VCaP (cell line): Measurements from ENCODE around the gene SCYL2.
A peak's percentile ranks its signal among the peaks of the same experiment; 100 is the strongest.
"Not testable (repeated sequence)": the region's sequence is repeated elsewhere in the genome, so short reads cannot be mapped to it uniquely, and the experiment has no call there.

Experiments
- H3K27ac ChIP-seq: fragments of 450-650 bp; 2 replicates; pipeline ENCODE4 v1.5.1; 2017
- TF ChIP-seq, protein P1 (sequence below): fragments of 450-650 bp; conservative IDR thresholded peaks from 2 replicates; pipeline ENCODE4 v1.5.1; 2017; ENCODE audit warnings: mild to moderate bottlenecking, moderate library complexity

SCYL2 gene

DNA sequence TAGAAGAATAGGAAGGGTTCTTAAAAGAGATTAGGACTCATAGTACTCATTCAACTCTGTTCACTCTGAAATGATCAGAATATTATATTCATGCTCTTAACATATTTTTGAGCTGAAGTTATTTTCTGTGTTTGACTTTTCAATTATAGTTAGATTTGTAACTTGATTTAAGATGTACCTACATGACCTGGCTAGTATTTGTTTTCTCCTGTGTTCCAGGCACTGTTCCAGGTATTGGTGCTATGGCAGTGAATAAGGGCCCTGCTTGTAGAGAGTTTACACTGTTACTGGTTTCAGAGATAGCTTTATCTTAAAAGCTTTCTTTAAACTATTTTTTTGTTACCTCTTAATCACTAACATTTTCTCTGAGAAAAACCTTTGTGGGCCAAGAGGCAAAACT lies 70.8 kb downstream of the SCYL2 start:
- peak overlapping the region; percentile 65 for H3K27ac ChIP-seq
- TF ChIP-seq, protein P1, sequence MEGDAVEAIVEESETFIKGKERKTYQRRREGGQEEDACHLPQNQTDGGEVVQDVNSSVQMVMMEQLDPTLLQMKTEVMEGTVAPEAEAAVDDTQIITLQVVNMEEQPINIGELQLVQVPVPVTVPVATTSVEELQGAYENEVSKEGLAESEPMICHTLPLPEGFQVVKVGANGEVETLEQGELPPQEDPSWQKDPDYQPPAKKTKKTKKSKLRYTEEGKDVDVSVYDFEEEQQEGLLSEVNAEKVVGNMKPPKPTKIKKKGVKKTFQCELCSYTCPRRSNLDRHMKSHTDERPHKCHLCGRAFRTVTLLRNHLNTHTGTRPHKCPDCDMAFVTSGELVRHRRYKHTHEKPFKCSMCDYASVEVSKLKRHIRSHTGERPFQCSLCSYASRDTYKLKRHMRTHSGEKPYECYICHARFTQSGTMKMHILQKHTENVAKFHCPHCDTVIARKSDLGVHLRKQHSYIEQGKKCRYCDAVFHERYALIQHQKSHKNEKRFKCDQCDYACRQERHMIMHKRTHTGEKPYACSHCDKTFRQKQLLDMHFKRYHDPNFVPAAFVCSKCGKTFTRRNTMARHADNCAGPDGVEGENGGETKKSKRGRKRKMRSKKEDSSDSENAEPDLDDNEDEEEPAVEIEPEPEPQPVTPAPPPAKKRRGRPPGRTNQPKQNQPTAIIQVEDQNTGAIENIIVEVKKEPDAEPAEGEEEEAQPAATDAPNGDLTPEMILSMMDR, result no peak

DNA sequence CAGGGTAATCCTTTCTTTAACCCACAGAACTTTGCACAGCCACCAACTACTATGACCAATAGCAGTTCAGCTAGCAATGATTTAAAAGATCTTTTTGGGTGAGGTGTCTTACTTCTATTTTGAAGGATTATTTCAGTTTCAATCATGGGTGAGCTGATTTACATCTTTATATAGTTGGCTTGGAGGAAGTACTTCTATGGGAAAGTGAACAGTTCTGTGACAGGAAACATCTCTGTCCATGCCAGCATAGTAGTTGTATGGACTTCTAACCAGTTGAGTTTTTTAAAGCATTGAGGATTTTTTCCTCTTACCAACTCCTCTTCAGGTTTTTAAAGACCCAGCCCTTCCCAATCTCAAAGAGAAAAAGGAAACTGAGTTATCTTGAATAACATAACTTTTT lies 72.1 kb downstream of the SCYL2 start:
- TF ChIP-seq, protein P1, result no peak
- H3K27ac ChIP-seq, result peak overlapping the region; percentile 65

DNA sequence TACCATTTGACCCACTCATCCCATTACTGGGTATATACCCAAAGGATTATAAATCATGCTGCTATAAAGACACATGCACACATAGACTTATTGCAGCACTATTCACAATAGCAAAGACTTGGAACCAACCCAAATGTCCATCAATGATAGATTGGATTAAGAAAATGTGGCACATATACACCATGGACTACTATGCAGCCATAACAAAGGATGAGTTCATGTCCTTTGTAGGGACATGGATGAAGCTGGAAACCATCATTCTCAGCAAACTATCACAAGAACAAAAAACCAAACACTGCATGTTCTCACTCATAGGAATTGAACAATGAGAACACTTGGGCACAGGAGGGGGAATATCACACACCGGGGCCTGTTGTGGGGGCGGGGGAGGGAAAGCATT lies 75.9 kb downstream of the SCYL2 start:
- not testable (repeated sequence) for H3K27ac ChIP-seq

DNA sequence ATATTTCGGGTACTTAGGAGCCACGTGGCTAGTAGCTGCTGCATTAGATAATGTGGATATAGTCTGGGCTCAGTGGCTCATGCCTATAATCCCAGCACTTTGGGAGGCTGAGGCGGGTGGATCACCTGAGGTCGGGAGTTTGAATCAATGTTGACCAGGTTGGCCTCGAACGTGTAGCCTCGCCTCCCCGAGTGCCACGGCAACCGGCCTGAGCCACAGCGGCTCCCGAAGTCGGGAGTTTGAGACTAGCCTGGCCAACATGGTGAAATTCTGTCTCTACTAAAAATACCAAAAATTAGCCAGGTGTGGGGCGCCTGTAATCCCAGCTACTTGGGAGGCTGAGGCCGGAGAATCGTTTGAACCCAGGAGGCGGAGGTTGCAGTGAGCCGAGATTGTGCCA lies 77.4 kb downstream of the SCYL2 start:
- H3K27ac ChIP-seq, result peak overlapping the region; percentile 20

DNA sequence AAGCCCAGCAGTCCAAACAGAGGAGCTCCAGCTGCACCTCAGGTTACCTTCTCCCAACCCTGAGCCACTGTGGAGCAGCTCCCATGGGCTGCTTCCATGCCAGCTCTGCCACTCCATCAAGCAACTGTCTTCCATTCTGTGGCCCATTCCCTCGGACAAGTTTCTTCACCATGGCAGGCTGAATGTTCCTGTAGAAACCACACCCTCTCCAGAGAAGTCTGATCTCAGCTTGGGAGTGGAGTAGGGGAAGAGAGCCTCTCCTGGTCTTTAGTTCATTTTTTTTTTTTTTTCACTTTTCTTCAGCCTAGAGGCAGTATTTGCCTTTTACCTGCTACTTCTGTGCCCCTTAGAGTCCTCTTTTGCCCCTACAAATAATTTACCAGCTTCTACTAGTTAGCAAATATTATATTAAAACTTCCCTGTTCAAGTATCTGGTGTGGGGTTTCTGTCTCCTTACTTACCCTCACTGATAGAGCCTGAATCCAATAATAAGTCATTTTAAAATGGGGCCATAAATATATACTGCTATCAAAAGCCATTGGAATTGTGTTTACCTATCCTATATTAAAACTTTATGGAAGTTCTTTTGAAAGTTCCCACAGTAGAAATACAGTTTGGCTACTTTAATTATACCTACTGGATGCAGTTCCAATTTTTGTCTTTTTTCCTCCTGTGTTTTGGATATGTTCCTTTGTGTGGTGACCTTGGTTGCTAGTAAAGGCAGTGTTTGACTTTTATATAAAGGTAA lies 78.2 kb downstream of the SCYL2 start:
- TF ChIP-seq, protein P1, result no peak
- peak overlapping the region; percentile 20 for H3K27ac ChIP-seq

DNA sequence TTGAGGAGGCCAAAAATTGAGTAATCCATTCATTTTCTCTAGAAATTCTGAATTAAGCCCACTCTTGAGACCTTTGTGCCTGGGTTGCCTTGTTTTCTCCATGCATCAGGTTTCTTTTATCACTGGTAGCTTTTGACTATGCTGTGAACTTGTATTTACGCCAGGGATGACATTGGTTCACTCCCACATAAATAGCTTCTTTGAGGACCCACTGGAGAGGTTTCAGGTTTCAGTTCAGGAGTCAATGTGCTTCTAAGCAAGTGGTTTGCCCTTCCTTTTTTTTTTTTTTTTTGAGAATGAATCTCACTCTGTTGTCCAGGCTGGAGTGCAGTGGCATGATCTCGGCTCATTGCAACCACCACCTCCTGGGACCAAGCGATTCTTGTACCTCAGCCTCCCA lies 79.7 kb downstream of the SCYL2 start:
- TF ChIP-seq, protein P1, result no peak
- no peak overlapping the region for H3K27ac ChIP-seq

DNA sequence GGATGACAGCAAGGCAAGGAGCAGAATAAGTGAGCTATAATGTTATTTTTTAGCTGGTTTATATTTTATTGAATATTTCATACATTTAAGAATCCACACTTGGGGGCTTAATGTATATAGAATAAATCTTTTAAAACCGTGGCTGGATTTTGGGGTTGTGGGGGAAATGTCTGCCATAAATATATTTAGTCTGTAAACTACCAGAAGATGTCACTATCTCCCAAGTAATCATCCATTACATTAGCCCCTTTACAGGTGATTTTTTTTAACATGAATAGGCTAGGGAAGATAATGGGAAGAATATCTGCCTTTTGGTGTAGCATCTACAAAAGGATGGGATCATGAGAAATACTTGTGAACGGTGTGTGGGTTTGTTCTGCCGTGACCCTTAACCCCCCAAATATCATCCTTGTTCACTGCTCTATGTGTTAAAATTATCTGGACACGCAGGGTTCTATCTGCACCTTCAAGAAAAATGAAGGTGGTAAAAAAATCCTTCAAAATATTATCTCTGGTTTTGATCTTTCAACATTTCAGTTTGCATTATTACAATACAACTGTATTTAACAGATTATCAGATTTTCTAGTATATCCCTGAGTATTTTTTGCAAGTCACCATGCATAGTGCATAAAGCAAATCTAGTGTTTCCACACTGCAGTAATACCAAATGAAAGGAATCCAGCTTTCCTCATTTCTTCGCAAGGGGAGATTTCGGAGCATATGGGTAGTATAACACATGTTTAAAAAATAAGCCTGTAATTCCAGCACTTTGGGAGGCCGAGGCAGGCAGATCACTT lies 81.9 kb downstream of the SCYL2 start:
- TF ChIP-seq, protein P1, result peak; percentile 73

DNA sequence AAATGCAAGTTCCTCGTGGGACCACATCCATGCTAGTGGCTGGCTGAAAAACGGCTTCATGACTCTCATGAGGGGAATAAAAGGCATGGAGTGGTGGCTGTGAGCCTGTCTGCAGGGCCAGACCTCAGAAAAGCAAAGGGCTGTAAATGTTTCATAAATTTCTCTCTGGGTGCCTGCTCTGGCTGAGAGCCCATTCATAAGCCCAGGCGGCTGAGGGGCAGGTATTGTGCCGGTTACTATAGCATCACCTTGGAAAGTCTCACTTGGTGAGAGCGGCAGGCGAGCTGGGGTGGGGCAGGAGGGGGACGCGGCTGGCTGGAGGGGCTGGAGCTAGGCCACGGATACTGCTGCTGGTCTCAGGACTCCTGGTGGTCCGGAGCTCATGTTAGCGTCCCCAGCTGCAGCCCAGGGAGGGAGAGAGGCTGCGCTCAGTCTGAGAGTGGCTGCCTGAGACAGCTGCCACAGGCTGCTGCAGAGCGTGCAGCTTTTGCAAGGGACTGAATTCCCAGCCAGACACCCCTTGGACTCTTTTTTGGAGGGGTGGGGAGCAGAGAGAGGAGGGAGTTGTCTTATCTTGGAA lies 89.8 kb downstream of the SCYL2 start, which contains the start of gene SLC17A8:
Gene SLC17A8, plus strand, starts transcription at position 431 of the 580 bp plus-strand sequence. CDS start 318 bp downstream, outside the sequence.
- H3K27ac ChIP-seq, result no peak within 1 kb of the TSS
- TF ChIP-seq, protein P1, result no peak

More for the DNA sequence above, 81.9 kb downstream of the SCYL2 start:
- H3K27ac ChIP-seq, result no peak overlapping the region
